ENCODE measurements around the gene CLCN3. TPM values are rescaled to one million over a fixed set of nuclear protein-coding genes. Genes with fewer than 3 reads are reported as not detected.

Gene CLCN3
- total and polyA plus RNA-seq, 2 of the 4 experiments (the other 2 are of a cell fraction) = 13.0 to 22.8 TPM

DNA sequence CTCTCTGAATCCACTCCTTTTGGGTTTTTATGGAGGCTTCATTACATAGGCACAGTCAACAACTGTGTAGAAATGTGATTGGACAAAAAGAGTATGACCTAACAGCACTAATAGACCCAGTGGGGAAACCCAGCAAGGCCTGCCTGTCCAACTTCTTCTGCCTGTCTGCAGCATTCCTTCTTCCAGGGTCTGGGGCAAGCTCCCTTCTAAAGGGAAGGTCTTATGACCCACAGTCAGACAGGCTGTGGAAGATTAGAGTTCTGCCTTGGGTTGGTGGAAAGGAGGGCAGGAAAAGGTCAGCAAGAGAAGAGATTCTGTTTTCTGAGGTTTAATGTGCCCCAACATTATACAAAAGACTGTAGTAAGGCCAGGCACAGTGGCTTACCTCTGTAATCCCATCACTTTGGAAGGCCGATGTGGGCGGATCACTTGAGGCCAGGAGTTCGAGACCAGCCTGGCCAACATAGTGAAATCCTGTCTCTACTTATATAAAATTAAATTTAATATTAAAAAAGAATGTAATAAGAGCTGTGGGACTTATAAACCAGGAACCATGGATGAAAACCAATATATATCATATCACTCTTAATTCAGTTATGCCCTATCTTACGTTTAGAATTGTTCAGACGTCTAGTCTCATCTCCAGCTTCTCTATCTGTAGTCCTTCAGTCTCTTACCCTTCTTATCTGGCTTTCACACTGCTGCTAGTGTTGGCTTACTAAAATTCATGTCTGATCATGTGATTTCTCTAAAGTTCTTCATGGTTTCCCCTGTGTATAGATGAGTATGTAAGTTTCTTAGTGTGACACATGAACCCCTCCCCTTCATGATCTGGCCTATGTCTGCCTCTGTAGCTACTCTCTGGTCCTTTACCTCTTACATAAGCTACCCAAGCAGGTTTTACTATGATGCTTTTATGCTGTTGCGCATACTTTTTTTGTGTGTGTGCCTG, 6.2 kb downstream of the CLCN3 start:
- intact Hi-C loops (cut with micrococcal nuclease) = loop anchor here (1.0 kb wide), 1 partner anchor 131 kb away; the partner anchor contains the start of gene HPF1
- CTCF ChIA-PET = no interaction called here

More for the DNA sequence above, 6.2 kb downstream of the CLCN3 start:
- no peak overlapping the region for H3K4me2 ChIP-seq (ENCODE audit: low read depth, low read length)
- H2AK9ac ChIP-seq (replicated peaks; ENCODE audit: low read depth, low read length, poor library complexity) = no peak overlapping the region
- in situ Hi-C loops (cut with MboI; ENCODE audit: low sequenced_read_pairs) (no loop called here), dilution Hi-C loops (cut with HindIII; ENCODE audit: low sequenced_read_pairs, unreplicated experiment) (no loop called here)
- H3K4ac ChIP-seq (ENCODE audit: low read depth, low read length) = no peak overlapping the region
- H3K36me3 ChIP-seq (ENCODE audit: control insufficient read depth, insufficient read depth, low read length) = no peaks in the 10 kb centered on the region
- peaks cover 11 to 12% of the 10 kb centered on the region in 2 experiments; a peak in 2 of 4 replicates for H3K79me1 ChIP-seq (ENCODE audit: low read depth in 1 of 2, low read length in 2 of 2)
- no peak overlapping the region for H2AFZ ChIP-seq (replicated peaks; ENCODE audit: low read length, poor library complexity)
- no peak overlapping the region for H3K23ac ChIP-seq (ENCODE audit: low read depth, low read length)
- no peak overlapping the region for H4K8ac ChIP-seq (ENCODE audit: low read depth in 2 of 2, low read length in 2 of 2)
- no peak overlapping the region for H2BK15ac ChIP-seq (ENCODE audit: low read depth, low read length)
- WGBS, 2 experiments (ENCODE audit: extremely low coverage in 2 of 2, insufficient read length in 1 of 2) = no CpG with 5 or more reads among the region's 6 CpGs
- ATAC-seq (ENCODE audit: low read depth) = no peak
- no peak overlapping the region for H2BK120ac ChIP-seq (ENCODE audit: low read depth, low read length)
- DNase-seq = no peak
- H3K9ac ChIP-seq (ENCODE audit: low read depth, low read length) = no peak overlapping the region
- TF ChIP-seq, protein P1, sequence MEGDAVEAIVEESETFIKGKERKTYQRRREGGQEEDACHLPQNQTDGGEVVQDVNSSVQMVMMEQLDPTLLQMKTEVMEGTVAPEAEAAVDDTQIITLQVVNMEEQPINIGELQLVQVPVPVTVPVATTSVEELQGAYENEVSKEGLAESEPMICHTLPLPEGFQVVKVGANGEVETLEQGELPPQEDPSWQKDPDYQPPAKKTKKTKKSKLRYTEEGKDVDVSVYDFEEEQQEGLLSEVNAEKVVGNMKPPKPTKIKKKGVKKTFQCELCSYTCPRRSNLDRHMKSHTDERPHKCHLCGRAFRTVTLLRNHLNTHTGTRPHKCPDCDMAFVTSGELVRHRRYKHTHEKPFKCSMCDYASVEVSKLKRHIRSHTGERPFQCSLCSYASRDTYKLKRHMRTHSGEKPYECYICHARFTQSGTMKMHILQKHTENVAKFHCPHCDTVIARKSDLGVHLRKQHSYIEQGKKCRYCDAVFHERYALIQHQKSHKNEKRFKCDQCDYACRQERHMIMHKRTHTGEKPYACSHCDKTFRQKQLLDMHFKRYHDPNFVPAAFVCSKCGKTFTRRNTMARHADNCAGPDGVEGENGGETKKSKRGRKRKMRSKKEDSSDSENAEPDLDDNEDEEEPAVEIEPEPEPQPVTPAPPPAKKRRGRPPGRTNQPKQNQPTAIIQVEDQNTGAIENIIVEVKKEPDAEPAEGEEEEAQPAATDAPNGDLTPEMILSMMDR (conservative IDR thresholded peaks at IDR 0.05; ENCODE audit: low read depth, low read length) = no peak
- TF ChIP-seq POLR2A (IDR thresholded peaks at IDR 0.05; ENCODE audit: low read depth, low read length) (no peak), RCOR1 (IDR thresholded peaks at IDR 0.05; ENCODE audit: insufficient replicate concordance, low read length) (no peak), CEBPB (IDR thresholded peaks at IDR 0.05; ENCODE audit: low read depth, low read length) (no peak), SMC3 (IDR thresholded peaks at IDR 0.05; ENCODE audit: low read depth, low read length) (no peak), MAFK (IDR thresholded peaks at IDR 0.05; ENCODE audit: low read depth, low read length) (no peak), NFE2L2 (IDR thresholded peaks at IDR 0.05; ENCODE audit: low read depth, low read length) (no peak), MXI1 (IDR thresholded peaks at IDR 0.05; ENCODE audit: borderline replicate concordance, low read depth, low read length) (no peak), CHD1 (IDR thresholded peaks at IDR 0.05; ENCODE audit: low read depth, low read length) (no peak), RFX5 (IDR thresholded peaks at IDR 0.05; ENCODE audit: low read depth, low read length) (no peak), RAD21 (IDR thresholded peaks at IDR 0.05; ENCODE audit: low read length) (no peak)
- TF ChIP-seq, protein P2, sequence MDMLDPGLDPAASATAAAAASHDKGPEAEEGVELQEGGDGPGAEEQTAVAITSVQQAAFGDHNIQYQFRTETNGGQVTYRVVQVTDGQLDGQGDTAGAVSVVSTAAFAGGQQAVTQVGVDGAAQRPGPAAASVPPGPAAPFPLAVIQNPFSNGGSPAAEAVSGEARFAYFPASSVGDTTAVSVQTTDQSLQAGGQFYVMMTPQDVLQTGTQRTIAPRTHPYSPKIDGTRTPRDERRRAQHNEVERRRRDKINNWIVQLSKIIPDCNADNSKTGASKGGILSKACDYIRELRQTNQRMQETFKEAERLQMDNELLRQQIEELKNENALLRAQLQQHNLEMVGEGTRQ (IDR thresholded peaks at IDR 0.05; ENCODE audit: low read depth, low read length) = no peak
- TF ChIP-seq, protein P3, sequence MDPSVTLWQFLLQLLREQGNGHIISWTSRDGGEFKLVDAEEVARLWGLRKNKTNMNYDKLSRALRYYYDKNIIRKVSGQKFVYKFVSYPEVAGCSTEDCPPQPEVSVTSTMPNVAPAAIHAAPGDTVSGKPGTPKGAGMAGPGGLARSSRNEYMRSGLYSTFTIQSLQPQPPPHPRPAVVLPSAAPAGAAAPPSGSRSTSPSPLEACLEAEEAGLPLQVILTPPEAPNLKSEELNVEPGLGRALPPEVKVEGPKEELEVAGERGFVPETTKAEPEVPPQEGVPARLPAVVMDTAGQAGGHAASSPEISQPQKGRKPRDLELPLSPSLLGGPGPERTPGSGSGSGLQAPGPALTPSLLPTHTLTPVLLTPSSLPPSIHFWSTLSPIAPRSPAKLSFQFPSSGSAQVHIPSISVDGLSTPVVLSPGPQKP (IDR thresholded peaks at IDR 0.05; ENCODE audit: borderline replicate concordance, low read depth, low read length) = no peak
- H3K4me3 ChIP-seq (ENCODE audit: insufficient read depth, low read depth, low read length) = no peak overlapping the region
- H3K4me1 ChIP-seq (ENCODE audit: control insufficient read depth, insufficient read depth, low read length) = no peaks in the 10 kb centered on the region
- peaks cover 33% of the 10 kb centered on the region; the same call in 1 of the 2 replicates for H4K20me1 ChIP-seq (ENCODE audit: insufficient read depth, low read length)
- no peaks in the 10 kb centered on the region for H3K27me3 ChIP-seq (ENCODE audit: control insufficient read depth, insufficient read depth, low read length)
- no peak overlapping the region for H3K18ac ChIP-seq (ENCODE audit: low read depth, low read length)
- H3K56ac ChIP-seq (ENCODE audit: extremely low read depth, insufficient read depth, low read length) = no peak overlapping the region
- POLR2A ChIA-PET (ENCODE audit: unreplicated experiment) = no interaction called here
- H4K91ac ChIP-seq (ENCODE audit: insufficient read depth, low read depth, low read length) = no peak overlapping the region
- no peak overlapping the region for H2BK5ac ChIP-seq (ENCODE audit: low read depth, low read length, poor library complexity, severe bottlenecking)
- no peaks in the 10 kb centered on the region for H3K9me3 ChIP-seq (ENCODE audit: control insufficient read depth, insufficient read depth, low read length)
- no peak overlapping the region for H2BK20ac ChIP-seq (ENCODE audit: low read depth, low read length)
- H3K9me1 ChIP-seq (ENCODE audit: insufficient read depth, low read length) = no peaks in the 10 kb centered on the region
- no peak overlapping the region for H2AK5ac ChIP-seq (ENCODE audit: low read depth, low read length)
- BruUV-seq (replicated peaks) = no TSS peak
- H3K27ac ChIP-seq (ENCODE audit: insufficient read depth, low read length) = no peak overlapping the region
- no peak overlapping the region for H3K14ac ChIP-seq (replicated peaks; ENCODE audit: low read depth, low read length)
- no peak overlapping the region for H4K5ac ChIP-seq (ENCODE audit: low read depth, low read length)
